ENCODE results near the gene CACHD1. TPM values are rescaled to one million over a fixed set of nuclear protein-coding genes. Genes with fewer than 3 reads are reported as not detected.

Gene CACHD1
- total and polyA plus RNA-seq, 8 donors: 2.9 to 7.1 (median 5.2) TPM

DNA sequence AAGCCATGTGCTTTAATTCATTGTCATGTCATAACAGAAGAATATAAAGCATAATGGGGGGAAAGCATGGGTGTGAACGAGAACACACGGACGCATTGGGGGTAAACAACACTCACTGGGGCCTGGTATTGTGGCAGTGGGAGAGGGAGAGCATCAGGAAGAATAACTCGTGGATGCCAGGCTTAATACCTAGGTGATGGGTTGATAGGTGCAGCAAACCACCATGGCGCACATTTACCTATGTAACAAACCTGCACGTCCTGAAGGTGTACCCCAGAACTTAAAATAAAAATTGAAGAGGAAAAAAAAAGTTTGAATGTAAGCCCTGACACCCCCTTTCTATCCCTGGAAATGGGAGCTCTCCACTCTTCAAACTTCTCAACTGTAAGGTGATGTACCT lies 34.9 kb upstream of the CACHD1 start:
- no peaks in the 10 kb centered on the region for H3K4me1 ChIP-seq
- no peak overlapping the region for H3K27ac ChIP-seq
- ATAC-seq (no peak), FAIRE-seq (no peak), DNase-seq (no peak)
- no peak overlapping the region for H3K4me3 ChIP-seq
- intact Hi-C loops (cut with DNase I): no loop called here
- no peaks in the 10 kb centered on the region for H3K9me3 ChIP-seq
- WGBS, 2 donors: 80 to 85% methylated on average over 6 of the region's 6 CpGs
- TF ChIP-seq, protein P1, sequence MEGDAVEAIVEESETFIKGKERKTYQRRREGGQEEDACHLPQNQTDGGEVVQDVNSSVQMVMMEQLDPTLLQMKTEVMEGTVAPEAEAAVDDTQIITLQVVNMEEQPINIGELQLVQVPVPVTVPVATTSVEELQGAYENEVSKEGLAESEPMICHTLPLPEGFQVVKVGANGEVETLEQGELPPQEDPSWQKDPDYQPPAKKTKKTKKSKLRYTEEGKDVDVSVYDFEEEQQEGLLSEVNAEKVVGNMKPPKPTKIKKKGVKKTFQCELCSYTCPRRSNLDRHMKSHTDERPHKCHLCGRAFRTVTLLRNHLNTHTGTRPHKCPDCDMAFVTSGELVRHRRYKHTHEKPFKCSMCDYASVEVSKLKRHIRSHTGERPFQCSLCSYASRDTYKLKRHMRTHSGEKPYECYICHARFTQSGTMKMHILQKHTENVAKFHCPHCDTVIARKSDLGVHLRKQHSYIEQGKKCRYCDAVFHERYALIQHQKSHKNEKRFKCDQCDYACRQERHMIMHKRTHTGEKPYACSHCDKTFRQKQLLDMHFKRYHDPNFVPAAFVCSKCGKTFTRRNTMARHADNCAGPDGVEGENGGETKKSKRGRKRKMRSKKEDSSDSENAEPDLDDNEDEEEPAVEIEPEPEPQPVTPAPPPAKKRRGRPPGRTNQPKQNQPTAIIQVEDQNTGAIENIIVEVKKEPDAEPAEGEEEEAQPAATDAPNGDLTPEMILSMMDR (IDR thresholded peaks at IDR 0.05): no peak
- H3K27me3 ChIP-seq: no peaks in the 10 kb centered on the region
- H3K36me3 ChIP-seq: no peaks in the 10 kb centered on the region

DNA sequence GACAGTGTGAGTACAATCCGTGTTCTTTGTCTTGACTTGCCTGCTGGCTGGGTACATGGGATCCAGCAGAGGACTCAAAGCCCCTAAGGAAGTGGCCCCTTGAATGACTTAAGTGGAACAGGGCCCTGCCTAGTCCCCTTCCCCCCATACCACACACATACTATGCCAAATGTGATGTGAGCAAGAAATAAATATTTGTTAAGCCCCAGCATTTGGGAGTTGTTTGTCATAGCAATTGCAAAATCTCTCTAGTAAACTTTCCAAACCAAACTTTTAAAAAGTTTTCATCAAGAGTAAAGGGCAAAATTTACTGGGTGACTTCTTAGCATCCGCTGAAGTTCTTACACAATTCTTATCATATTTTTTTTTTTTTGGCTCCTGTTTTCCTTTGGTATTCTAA lies 32.5 kb upstream of the CACHD1 start:
- Histone ChIP-seq H3K27me3 (no peaks in the 10 kb centered on the region), H3K9me3 (no peaks in the 10 kb centered on the region), H3K4me3 (no peak overlapping the region), H3K36me3 (no peaks in the 10 kb centered on the region), H3K4me1 (no peaks in the 10 kb centered on the region), H3K27ac (no peak overlapping the region)
- no peak for ATAC-seq
- WGBS, 2 donors: 87 to 96% methylated on average over 2 of the region's 2 CpGs
- TF ChIP-seq, protein P1 (IDR thresholded peaks at IDR 0.05): no peak
- intact Hi-C loops (cut with DNase I): no loop called here
- DNase-seq: no peak
- no peak for FAIRE-seq

- FAIRE-seq: no peak
- intact Hi-C loops (cut with DNase I): no loop called here
These were observed 29.6 kb upstream of the CACHD1 start for GRCh38 chr1:64440183-64440826.

GRCh38 chr1:64451440-64451839 lies 18.5 kb upstream of the CACHD1 start:
- 85 to 86% methylated on average over 1 of the region's 1 CpG for WGBS, 2 donors
- FAIRE-seq (no peak), ATAC-seq (no peak), DNase-seq (no peak)
- Histone ChIP-seq H3K27ac (no peak overlapping the region), H3K27me3 (no peaks in the 10 kb centered on the region), H3K4me1 (no peaks in the 10 kb centered on the region), H3K36me3 (no peaks in the 10 kb centered on the region), H3K9me3 (no peaks in the 10 kb centered on the region), H3K4me3 (no peak overlapping the region)
- TF ChIP-seq, protein P1 (IDR thresholded peaks at IDR 0.05): no peak
- intact Hi-C loops (cut with DNase I): no loop called here

More at GRCh38 chr1:64440183-64440826, 29.6 kb upstream of the CACHD1 start:
- Histone ChIP-seq H3K27ac (no peak overlapping the region), H3K36me3 (no peaks in the 10 kb centered on the region), H3K27me3 (no peaks in the 10 kb centered on the region), H3K4me1 (no peaks in the 10 kb centered on the region), H3K9me3 (no peaks in the 10 kb centered on the region), H3K4me3 (no peak overlapping the region)
- TF ChIP-seq, protein P1 (IDR thresholded peaks at IDR 0.05): no peak
- ATAC-seq (no peak), DNase-seq (no peak)
- 78 to 90% methylated on average over 7 of the region's 7 CpGs for WGBS, 2 donors

DNA sequence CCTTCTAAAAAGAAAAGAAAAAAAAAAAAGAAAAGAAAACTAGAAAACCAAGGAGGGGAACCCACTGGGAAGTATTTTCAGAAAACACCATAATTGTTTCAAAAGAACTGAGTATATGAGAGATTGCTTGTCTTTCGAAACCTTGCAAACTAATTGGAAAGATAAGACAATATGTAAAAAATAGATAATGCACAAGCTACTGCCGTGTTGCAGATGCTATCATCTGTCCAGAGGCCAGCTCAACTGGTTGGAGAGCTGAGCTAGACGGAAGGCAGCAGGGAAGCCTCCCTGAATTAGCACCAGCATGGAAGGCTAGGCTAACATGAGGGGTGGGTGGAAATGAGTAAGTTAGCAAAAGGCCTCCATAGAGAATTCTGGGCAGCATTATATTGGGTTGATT lies 16.2 kb upstream of the CACHD1 start:
- H3K4me1 ChIP-seq: no peaks in the 10 kb centered on the region
- WGBS, 2 donors: 69 to 74% methylated on average over 3 of the region's 3 CpGs
- no peak overlapping the region for H3K4me3 ChIP-seq
- DNase-seq: no peak
- intact Hi-C loops (cut with DNase I): no loop called here
- TF ChIP-seq, protein P1 (IDR thresholded peaks at IDR 0.05): no peak
- ATAC-seq: no peak
- no peak overlapping the region for H3K27ac ChIP-seq
- no peaks in the 10 kb centered on the region for H3K9me3 ChIP-seq
- no peak for FAIRE-seq
- no peaks in the 10 kb centered on the region for H3K27me3 ChIP-seq
- H3K36me3 ChIP-seq: no peaks in the 10 kb centered on the region
